ENCODE data around the gene ZNF827.

GRCh38 chr4:145898926-145899531, 39.6 kb downstream of the ZNF827 start:
- TF ChIP-seq ZNF3 (CRISPR knock-in tag; IDR thresholded peaks at IDR 0.05) (no peak), BHLHE40 (IDR thresholded peaks at IDR 0.05; ENCODE audit: low read length) (no peak), ATF5 (CRISPR knock-in tag; IDR thresholded peaks at IDR 0.05; ENCODE audit: low read depth) (no peak), ATF3 (CRISPR knock-in tag; IDR thresholded peaks at IDR 0.05) (no peak), CEBPG (CRISPR knock-in tag; IDR thresholded peaks at IDR 0.05) (no peak), ZNF292 (CRISPR knock-in tag; IDR thresholded peaks at IDR 0.05; ENCODE audit: borderline replicate concordance, low read depth) (no peak), NBN (conservative IDR thresholded peaks at IDR 0.05) (no peak), USF2 (IDR thresholded peaks at IDR 0.05; ENCODE audit: low read depth, low read length) (no peak), USF2 (CRISPR knock-in tag; IDR thresholded peaks at IDR 0.05; ENCODE audit: borderline replicate concordance) (no peak), EHMT2 (IDR thresholded peaks at IDR 0.05; ENCODE audit: borderline replicate concordance, low read depth, low read length) (no peak), CTCF (CRISPR knock-in tag; IDR thresholded peaks at IDR 0.05) (no peak)

Data from HepG2 (cell line).